Psoas muscle (tissue), 8 donors: ENCODE data around the gene PTPN2. TPM values are rescaled to one million over a fixed set of nuclear protein-coding genes. Genes with fewer than 3 reads are reported as not detected.

Experiments
- ATAC-seq, 4 donors: fragments of 200-7000 bp; cut with Tn5 transposase; one replicate each; pipeline ENCODE4 v1.9.1; 2020; ENCODE audit warnings: moderate library complexity in 3 of 4, mild to moderate bottlenecking in 2 of 4
- DNase-seq, 2 donors: peaks; one replicate each; pipeline ENCODE4 v3.0.0-alpha.2; 2020
- H3K27ac ChIP-seq: fragments of 200-600 bp; one replicate; pipeline ENCODE4 v1.8.0; 2022
- H3K27me3 ChIP-seq, 3 donors: fragments of 200-600 bp in 1 of 3; one replicate each; pipeline versions ENCODE4 v1.6.1 to v1.8.0; 2013 to 2022; ENCODE audit warnings: low read length in 2 of 3, mild to moderate bottlenecking in 2 of 3, moderate library complexity in 1 of 3; ENCODE audit not compliant: insufficient read depth in 3 of 3
- H3K36me3 ChIP-seq, 2 donors: fragments of 200-600 bp in 1 of 2; one replicate each; pipeline versions ENCODE4 v1.6.1 to v1.8.0; 2013 to 2022; ENCODE audit warnings: low read depth in 1 of 2, mild to moderate bottlenecking in 1 of 2, moderate library complexity in 1 of 2; ENCODE audit not compliant: insufficient read depth in 1 of 2
- H3K4me1 ChIP-seq: fragments of 200-600 bp; one replicate; pipeline ENCODE4 v1.8.0; 2022
- H3K4me3 ChIP-seq: fragments of 200-600 bp; one replicate; pipeline ENCODE4 v1.8.0; 2022; ENCODE audit warnings: mild to moderate bottlenecking
- H3K9me3 ChIP-seq: fragments of 200-600 bp; one replicate; pipeline ENCODE4 v1.8.0; 2022
- WGBS, 3 donors: extraction: QIAGEN DNeasy Blood & Tissue Kit; methylation state at CpG; one replicate each; pipeline versions ENCODE4 v1.1.6 to v1.1.7; 2013; 5-methylcytosine and 5-hydroxymethylcytosine counted together
- intact Hi-C, 2 donors: fragments of 100-400 bp; cut with DNase I; formaldehyde crosslinking; loops; one replicate each; pipeline versions ENCODE4 v1.11.0 to v1.14.2; 2022
- polyA plus RNA-seq, 3 donors: library from polyadenylated mRNA; stranded (reverse); fragments of 200-250 nt; gene quantifications; one replicate each; pipeline ENCODE4 v1.2.3, GENCODE V29; 2013
- total RNA-seq, 4 donors: library from RNA; stranded (reverse); fragmentation: NEBNext Ultra II Directional in 2 of 4; extraction: Animal tissue kit (Norgen Biotek cat#: 25700) in 2 of 4; gene quantifications; one replicate each; pipeline versions ENCODE4 v1.2.1 to v1.2.4, GENCODE V29; 2021 to 2023
- TF ChIP-seq, protein P1 (sequence below): fragments of 200-600 bp; IDR thresholded peaks from one replicate; pipeline ENCODE4 v1.8.0; 2022; ENCODE audit warnings: antibody characterized with exemption
- donor health status: healthy with polysubstance abuse.
- donor health status: DM: no; HTN: no; CAD: no; lungs with moderate emphysema.
- donor health status: Bipolar disorder and iron deficiency.
- donor health status: healthy.
- donor health status: DM: yes; HTN: yes; CAD: no.
- donor health status: DM: no; HTN: no; CAD: no.
- donor health status: DM: no; HTN: no; CAD: no.
- donor health status: DM: yes; HTN: yes; CAD: no.

PTPN2 gene
- total and polyA plus RNA-seq, 7 donors: 8.4 to 27.0 (median 14.0) TPM

DNA sequence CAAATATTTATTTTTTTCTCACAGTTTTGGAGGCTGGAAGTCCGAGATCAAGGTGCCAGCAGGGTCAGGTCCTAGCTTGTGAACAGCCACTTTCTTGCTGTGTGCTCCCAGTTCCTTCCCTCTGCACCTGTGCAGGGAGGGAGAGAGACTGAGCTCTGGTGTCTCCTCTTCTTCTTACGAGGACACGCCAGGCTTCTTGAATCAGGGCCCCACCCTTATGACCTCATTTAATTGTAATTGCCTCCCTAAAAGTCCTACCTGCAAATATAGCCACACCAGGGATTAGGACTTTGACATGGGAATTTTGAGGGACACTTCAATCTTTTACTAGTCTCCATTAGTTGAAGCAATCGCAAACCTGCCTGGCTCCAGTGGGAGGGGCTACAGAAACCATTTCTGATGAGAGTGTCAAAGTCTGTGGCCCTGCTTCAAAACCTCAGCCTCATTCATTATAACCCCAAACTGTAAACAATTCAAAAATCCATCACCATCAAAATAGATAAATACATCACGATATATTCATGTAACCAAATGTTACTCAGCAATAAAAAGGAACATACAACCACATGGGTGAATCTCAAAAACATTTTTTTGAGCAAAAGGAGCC lies 45.5 kb upstream of the PTPN2 start:
- H3K4me3 ChIP-seq: no peak overlapping the region
- intact Hi-C loops: loop anchor here in 1 of 2 donors (5.0 kb wide), 1 partner anchor 187 kb away; no protein-coding TSS in a partner anchor
- 72 to 81% (median 72%) methylated on average over 5 of the region's 5 CpGs for WGBS, 3 donors
- H3K36me3 ChIP-seq: no peaks in the 10 kb centered on the region
- no peaks in the 10 kb centered on the region for H3K9me3 ChIP-seq
- TF ChIP-seq, protein P1, sequence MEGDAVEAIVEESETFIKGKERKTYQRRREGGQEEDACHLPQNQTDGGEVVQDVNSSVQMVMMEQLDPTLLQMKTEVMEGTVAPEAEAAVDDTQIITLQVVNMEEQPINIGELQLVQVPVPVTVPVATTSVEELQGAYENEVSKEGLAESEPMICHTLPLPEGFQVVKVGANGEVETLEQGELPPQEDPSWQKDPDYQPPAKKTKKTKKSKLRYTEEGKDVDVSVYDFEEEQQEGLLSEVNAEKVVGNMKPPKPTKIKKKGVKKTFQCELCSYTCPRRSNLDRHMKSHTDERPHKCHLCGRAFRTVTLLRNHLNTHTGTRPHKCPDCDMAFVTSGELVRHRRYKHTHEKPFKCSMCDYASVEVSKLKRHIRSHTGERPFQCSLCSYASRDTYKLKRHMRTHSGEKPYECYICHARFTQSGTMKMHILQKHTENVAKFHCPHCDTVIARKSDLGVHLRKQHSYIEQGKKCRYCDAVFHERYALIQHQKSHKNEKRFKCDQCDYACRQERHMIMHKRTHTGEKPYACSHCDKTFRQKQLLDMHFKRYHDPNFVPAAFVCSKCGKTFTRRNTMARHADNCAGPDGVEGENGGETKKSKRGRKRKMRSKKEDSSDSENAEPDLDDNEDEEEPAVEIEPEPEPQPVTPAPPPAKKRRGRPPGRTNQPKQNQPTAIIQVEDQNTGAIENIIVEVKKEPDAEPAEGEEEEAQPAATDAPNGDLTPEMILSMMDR: no peak
- DNase-seq: no peak
- ATAC-seq: no peak
- no peaks in the 10 kb centered on the region for H3K4me1 ChIP-seq
- H3K27ac ChIP-seq: no peak overlapping the region
- H3K27me3 ChIP-seq: no peaks in the 10 kb centered on the region

DNA sequence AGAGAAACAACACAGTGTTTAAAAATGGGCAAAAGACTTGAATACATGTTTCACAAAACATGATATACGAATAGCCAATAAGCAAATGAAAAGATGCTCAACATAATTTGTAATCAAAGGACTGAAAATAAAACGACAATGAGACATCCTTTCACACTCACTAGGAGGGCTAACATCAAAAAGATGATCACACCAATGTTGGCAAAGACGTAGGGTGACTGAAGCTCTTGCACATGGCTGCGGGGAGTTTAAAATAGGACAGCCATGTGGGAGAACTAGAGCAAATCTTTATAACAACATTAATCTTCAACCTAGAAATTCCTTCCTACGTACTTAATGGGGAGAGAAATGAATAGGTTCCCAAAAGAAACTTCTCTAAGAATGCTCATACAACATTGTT lies 44.6 kb upstream of the PTPN2 start:
- Histone ChIP-seq H3K9me3 (no peaks in the 10 kb centered on the region), H3K4me1 (no peaks in the 10 kb centered on the region), H3K4me3 (no peak overlapping the region), H3K27me3 (no peaks in the 10 kb centered on the region), H3K36me3 (no peaks in the 10 kb centered on the region), H3K27ac (no peak overlapping the region)
- no peak for DNase-seq
- TF ChIP-seq, protein P1: no peak
- no peak for ATAC-seq
- 72 to 83% (median 75%) methylated on average over 5 of the region's 5 CpGs for WGBS, 3 donors
- intact Hi-C loops: no loop called here

DNA sequence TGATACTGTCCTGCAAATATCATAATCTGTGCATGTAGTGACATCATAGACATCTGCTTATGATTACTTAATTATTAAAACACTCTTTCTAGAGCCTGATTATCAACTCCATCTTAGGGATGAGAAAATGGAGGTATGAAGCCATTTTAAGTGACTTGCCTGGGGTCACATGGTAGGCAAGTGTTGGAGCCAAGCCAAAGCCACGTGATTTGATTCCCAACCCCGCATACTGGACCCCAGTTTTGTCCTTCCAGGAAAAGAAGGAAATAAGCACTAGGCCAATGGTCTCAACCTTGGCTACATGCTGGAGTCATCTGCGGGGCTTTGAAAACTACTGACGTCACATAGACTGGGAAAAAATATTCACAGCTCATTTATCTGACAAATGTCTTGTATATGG lies 44.2 kb upstream of the PTPN2 start:
- no peak for ATAC-seq
- no peak for DNase-seq
- H3K27me3 ChIP-seq: no peaks in the 10 kb centered on the region
- intact Hi-C loops: no loop called here
- H3K4me3 ChIP-seq: no peak overlapping the region
- 66 to 71% (median 66%) methylated on average over 4 of the region's 4 CpGs for WGBS, 3 donors
- no peak overlapping the region for H3K27ac ChIP-seq
- no peaks in the 10 kb centered on the region for H3K36me3 ChIP-seq
- no peaks in the 10 kb centered on the region for H3K4me1 ChIP-seq
- no peaks in the 10 kb centered on the region for H3K9me3 ChIP-seq
- TF ChIP-seq, protein P1: no peak

DNA sequence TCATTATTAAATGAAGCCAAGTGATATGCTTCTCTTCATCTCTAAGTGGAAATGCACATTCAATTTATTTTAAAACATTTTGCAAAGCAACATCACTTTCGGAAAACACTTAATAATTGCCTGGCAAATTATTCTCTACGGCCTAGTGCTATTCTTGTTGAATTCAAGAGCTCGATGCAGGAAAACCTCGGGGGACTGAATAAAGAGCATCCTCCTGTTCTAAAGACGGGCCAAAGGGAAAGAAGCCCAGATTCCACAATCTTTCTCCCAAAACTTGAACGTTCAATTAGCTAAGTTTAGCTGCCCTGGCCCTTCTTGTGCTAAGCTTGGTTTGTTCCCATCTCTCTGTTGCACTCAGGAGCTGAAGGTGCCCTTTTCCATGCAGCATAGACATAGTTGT lies 40.6 kb upstream of the PTPN2 start:
- Histone ChIP-seq H3K27ac (no peak overlapping the region), H3K4me1 (no peaks in the 10 kb centered on the region), H3K36me3 (no peaks in the 10 kb centered on the region), H3K27me3 (no peaks in the 10 kb centered on the region), H3K4me3 (no peak overlapping the region), H3K9me3 (no peaks in the 10 kb centered on the region)
- ATAC-seq (no peak), DNase-seq (no peak)
- intact Hi-C loops: no loop called here
- 50 to 60% (median 57%) methylated on average over 6 of the region's 6 CpGs for WGBS, 3 donors
- TF ChIP-seq, protein P1: no peak

DNA sequence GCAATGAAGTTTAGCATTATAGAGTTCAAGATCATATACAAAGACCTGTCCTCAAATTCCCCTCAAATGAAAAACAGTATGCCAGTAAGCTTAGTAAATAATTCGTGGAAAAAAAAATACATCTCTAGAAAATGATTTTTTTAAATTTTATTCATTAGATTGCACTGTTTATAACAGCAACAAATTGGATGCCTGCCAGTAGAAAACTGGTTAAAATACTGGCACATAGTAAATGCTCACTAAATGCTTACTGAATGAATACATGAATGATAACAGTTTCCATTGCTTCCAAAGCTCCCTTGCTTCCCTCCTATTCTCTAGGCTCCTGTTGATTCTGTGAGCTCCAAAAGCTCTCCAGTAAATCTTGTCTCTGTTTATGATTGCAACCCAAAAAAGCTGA lies 38.2 kb upstream of the PTPN2 start:
- Histone ChIP-seq H3K27ac (no peak overlapping the region), H3K9me3 (no peaks in the 10 kb centered on the region), H3K4me1 (no peaks in the 10 kb centered on the region), H3K4me3 (no peak overlapping the region), H3K27me3 (no peaks in the 10 kb centered on the region), H3K36me3 (no peaks in the 10 kb centered on the region)
- 77 to 89% (median 88%) methylated on average over 1 of the region's 1 CpG for WGBS, 3 donors
- ATAC-seq (no peak), DNase-seq (no peak)
- TF ChIP-seq, protein P1: no peak
- intact Hi-C loops: no loop called here
